Keratinocyte (primary cell): Measurements from ENCODE around the gene SYK. TPM values are rescaled to one million over a fixed set of nuclear protein-coding genes. Genes with fewer than 3 reads are reported as not detected.

Experiments
- DNase-seq: peaks from one replicate; pipeline ENCODE4 v3.0.0-alpha.2; 2011; ENCODE audit warnings: low read depth, missing footprints, low spot score
- FAIRE-seq: peaks from 2 replicates; lab custom pipeline; 2011; peaks lifted over from hg19 to GRCh38; lab: Jason Lieb, UNC
- H2AFZ ChIP-seq: 2 replicates; pipeline ENCODE4 v1.6.0; 2012; ENCODE audit warnings: low read length, control low read depth, inconsistent platforms; ENCODE audit not compliant: control insufficient read depth
- H3K27ac ChIP-seq: 2 replicates; pipeline ENCODE4 v1.5.1; 2011; ENCODE audit warnings: low read length; ENCODE audit not compliant: control insufficient read depth, insufficient read depth
- H3K27me3 ChIP-seq: 3 replicates; pipeline ENCODE4 v1.6.0; 2011; ENCODE audit warnings: low read length; ENCODE audit not compliant: control insufficient read depth, insufficient read depth; ENCODE audit errors: extremely low read depth
- H3K36me3 ChIP-seq, 2 experiments: 2 replicates in 1 of 2; 3 replicates in 1 of 2; pipeline ENCODE4 v1.5.1; 2011; ENCODE audit warnings: low read length in 2 of 2, mild to moderate bottlenecking in 1 of 2; ENCODE audit not compliant: control insufficient read depth in 2 of 2, insufficient read depth in 2 of 2; ENCODE audit errors: extremely low read depth in 1 of 2
- H3K4me1 ChIP-seq: 3 replicates; pipeline ENCODE4 v1.5.1; 2011; ENCODE audit warnings: low read length; ENCODE audit not compliant: control insufficient read depth, insufficient read depth; ENCODE audit errors: extremely low read depth
- H3K4me2 ChIP-seq: 3 replicates; pipeline ENCODE4 v1.6.0; 2011; ENCODE audit warnings: low read depth, low read length; ENCODE audit not compliant: control insufficient read depth, insufficient read depth; ENCODE audit errors: extremely low read depth
- H3K4me3 ChIP-seq, 3 experiments: fragments of 200-600 bp in 1 of 3; sonication (generic) in 1 of 3; 2 replicates in 2 of 3; 3 replicates in 1 of 3; pipeline ENCODE4 v1.5.1; 2011 to 2016; ENCODE audit warnings: low read length in 3 of 3, mild to moderate bottlenecking in 3 of 3, control low read depth in 2 of 3, inconsistent platforms in 1 of 3, low read depth in 1 of 3, mixed read lengths in 1 of 3, mixed run types in 1 of 3, moderate library complexity in 1 of 3; ENCODE audit not compliant: control insufficient read depth in 2 of 3, insufficient read depth in 2 of 3; ENCODE audit errors: extremely low read depth in 1 of 3
- H3K79me2 ChIP-seq: 2 replicates; pipeline ENCODE4 v1.6.0; 2012; ENCODE audit warnings: low read length; ENCODE audit not compliant: control insufficient read depth, insufficient read depth
- H3K9ac ChIP-seq: 3 replicates; pipeline ENCODE4 v1.6.0; 2011; ENCODE audit warnings: low read length; ENCODE audit not compliant: control insufficient read depth, insufficient read depth; ENCODE audit errors: extremely low read depth
- H3K9me1 ChIP-seq: 3 replicates; pipeline ENCODE4 v1.6.0; 2011; ENCODE audit warnings: low read length; ENCODE audit not compliant: control insufficient read depth, insufficient read depth; ENCODE audit errors: extremely low read depth
- H3K9me3 ChIP-seq: 2 replicates; pipeline ENCODE4 v1.5.1; 2012; ENCODE audit warnings: low read depth, low read length; ENCODE audit not compliant: control insufficient read depth
- H4K20me1 ChIP-seq: 3 replicates; pipeline ENCODE4 v1.6.0; 2011; ENCODE audit warnings: low read length; ENCODE audit not compliant: control insufficient read depth, insufficient read depth; ENCODE audit errors: extremely low read depth
- CTCF ChIP-seq, 3 experiments: IDR thresholded peaks in 1 of 3; conservative IDR thresholded peaks in 1 of 3; optimal IDR thresholded peaks in 1 of 3; 2 replicates in 2 of 3; 3 replicates in 1 of 3; pipeline versions ENCODE3 to v1.5.1; 2011; ENCODE audit warnings: low read length in 3 of 3, mild to moderate bottlenecking in 3 of 3, moderate library complexity in 2 of 3, control low read depth in 1 of 3, inconsistent platforms in 1 of 3; ENCODE audit not compliant: insufficient read depth in 2 of 3; ENCODE audit errors: extremely low read depth in 1 of 3
- EZH2 ChIP-seq: IDR thresholded peaks from one replicate; pipeline ENCODE4 v1.6.1; 2012; ENCODE audit warnings: inconsistent platforms, mild to moderate bottlenecking, low read length, moderate library complexity
- dilution Hi-C: fragments of 300-500 bp; cut with MboI; formaldehyde crosslinking; loops from one replicate; pipeline ENCODE4 v1.7.0; 2020; ENCODE audit warnings: low sequenced_read_pairs; ENCODE audit not compliant: extremely low pct_ligation_motif_present
- polyA plus RNA-seq, 5 experiments: library from polyadenylated mRNA; depleted of rRNA in 3 of 5; stranded (reverse) in 3 of 5; stranded (forward) in 1 of 5; unstranded in 1 of 5; fragments of >200 nt; gene quantifications; 1 replicate in 1 of 5; 2 replicates in 3 of 5; 3 replicates in 1 of 5; pipeline versions ENCODE4 v1.2.1 to v1.2.3, GENCODE V29; 2011 to 2012; ENCODE audit warnings: missing spikeins in 2 of 5, low read depth in 1 of 5, low replicate concordance in 1 of 5

SYK gene
- polyA plus RNA-seq, 1 donor (not counting 4 experiments of a cell fraction or from before 2014, with no cell fraction given), result 2.0 TPM

- no peaks in the 10 kb centered on the region for H3K27me3 ChIP-seq
- no peaks in the 10 kb centered on the region for H4K20me1 ChIP-seq
- no peak overlapping the region for H2AFZ ChIP-seq
- no peaks in the 10 kb centered on the region for H3K36me3 ChIP-seq
- dilution Hi-C loops, result no loop called here
- H3K9me1 ChIP-seq, result no peaks in the 10 kb centered on the region
- H3K4me1 ChIP-seq, result no peaks in the 10 kb centered on the region
- DNase-seq (no peak), FAIRE-seq (no peak)
- no peaks in the 10 kb centered on the region for H3K79me2 ChIP-seq
- TF ChIP-seq CTCF (optimal IDR thresholded peaks at IDR 0.05 in 1 of 3, IDR thresholded peaks at IDR 0.05 in 1 of 3, conservative IDR thresholded peaks at IDR 0.05 in 1 of 3; ENCODE audit: extremely low read depth in 1 of 3, insufficient read depth in 2 of 3, low read length in 3 of 3) (no peak), EZH2 (no peak)
- no peak overlapping the region for H3K27ac ChIP-seq
- H3K4me3 ChIP-seq, result no peak overlapping the region
- no peak overlapping the region for H3K4me2 ChIP-seq
- H3K9me3 ChIP-seq, result no peaks in the 10 kb centered on the region
- no peak overlapping the region for H3K9ac ChIP-seq
Observed at GRCh38 chr9:90795084-90795483, 6.5 kb upstream of the SYK start.

GRCh38 chr9:90795871-90796317 is 5.7 kb upstream of the SYK start:
- Histone ChIP-seq H2AFZ (no peak overlapping the region), H3K9me1 (no peaks in the 10 kb centered on the region), H3K36me3 (no peaks in the 10 kb centered on the region), H3K4me3 (no peak overlapping the region), H3K9ac (no peak overlapping the region), H3K79me2 (no peaks in the 10 kb centered on the region), H3K27me3 (peaks cover under 1% of the 10 kb centered on the region), H4K20me1 (no peaks in the 10 kb centered on the region), H3K9me3 (no peaks in the 10 kb centered on the region), H3K4me1 (no peaks in the 10 kb centered on the region), H3K4me2 (no peak overlapping the region), H3K27ac (no peak overlapping the region)
- TF ChIP-seq CTCF (optimal IDR thresholded peaks at IDR 0.05 in 1 of 3, IDR thresholded peaks at IDR 0.05 in 1 of 3, conservative IDR thresholded peaks at IDR 0.05 in 1 of 3; ENCODE audit: extremely low read depth in 1 of 3, insufficient read depth in 2 of 3, low read length in 3 of 3) (no peak), EZH2 (no peak)
- DNase-seq (no peak), FAIRE-seq (no peak)
- dilution Hi-C loops, result no loop called here
